Measurements from ENCODE around the gene WAS.

GRCh38 chrX:48700951-48701653 lies 17.5 kb downstream of the WAS start:
- no peak for TF ChIP-seq NFRKB (IDR thresholded peaks at IDR 0.05)
- TF ChIP-seq PKNOX1 (IDR thresholded peaks at IDR 0.05) = no peak
- TF ChIP-seq TARDBP (IDR thresholded peaks at IDR 0.05) = no peak
- TF ChIP-seq FOXA1 (IDR thresholded peaks at IDR 0.05) = no peak
- TF ChIP-seq HDGF (IDR thresholded peaks at IDR 0.05; ENCODE audit: borderline replicate concordance) = no peak
- TF ChIP-seq SP1 (IDR thresholded peaks at IDR 0.05) = no peak
- TF ChIP-seq SUZ12 (IDR thresholded peaks at IDR 0.05) = no peak
- TF ChIP-seq BHLHE40 (IDR thresholded peaks at IDR 0.05; ENCODE audit: borderline replicate concordance) = no peak
